Esophagus (tissue), 2 donors: ENCODE data around the gene NAA40. TPM values are rescaled to one million over a fixed set of nuclear protein-coding genes. Genes with fewer than 3 reads are reported as not detected.

Experiments used
- H3K27ac ChIP-seq, 2 donors: one replicate each; pipeline ENCODE4 v1.5.1; 2013; ENCODE audit warnings: low read depth in 2 of 2, mild to moderate bottlenecking in 2 of 2, inconsistent platforms in 1 of 2, low read length in 1 of 2, moderate library complexity in 1 of 2
- H3K27me3 ChIP-seq, 2 donors: one replicate each; pipeline ENCODE4 v1.6.1; 2013; ENCODE audit warnings: low read length in 2 of 2, control low read depth in 1 of 2, mild to moderate bottlenecking in 1 of 2; ENCODE audit not compliant: insufficient read depth in 2 of 2, control insufficient read depth in 1 of 2
- H3K36me3 ChIP-seq, 2 donors: one replicate each; pipeline ENCODE4 v1.6.1; 2013; ENCODE audit warnings: low read length in 1 of 2; ENCODE audit not compliant: control insufficient read depth in 2 of 2, insufficient read depth in 2 of 2
- H3K4me1 ChIP-seq, 2 donors: one replicate each; pipeline ENCODE4 v1.6.1; 2013; ENCODE audit warnings: low read length in 1 of 2; ENCODE audit not compliant: control insufficient read depth in 2 of 2, insufficient read depth in 2 of 2
- H3K4me3 ChIP-seq, 2 donors: one replicate each; pipeline ENCODE4 v1.5.1; 2013; ENCODE audit warnings: low read length in 2 of 2, mild to moderate bottlenecking in 2 of 2, low read depth in 1 of 2, moderate library complexity in 1 of 2
- H3K9me3 ChIP-seq, 2 donors: one replicate each; pipeline ENCODE4 v1.6.1; 2013; ENCODE audit warnings: mild to moderate bottlenecking in 2 of 2, low read depth in 1 of 2, low read length in 1 of 2, moderate library complexity in 1 of 2; ENCODE audit not compliant: control insufficient read depth in 2 of 2, insufficient read depth in 1 of 2
- WGBS, 2 donors: extraction: QIAGEN DNeasy Blood & Tissue Kit; methylation state at CpG; one replicate each; pipeline ENCODE4 v1.1.7; 2013; 5-methylcytosine and 5-hydroxymethylcytosine counted together
- polyA plus RNA-seq, 2 donors: library from polyadenylated mRNA; stranded (reverse); fragments of 200-250 nt; gene quantifications; one replicate each; pipeline ENCODE4 v1.2.3, GENCODE V29; 2013
- donor health status: healthy with polysubstance abuse.
- donor health status: Bipolar disorder and iron deficiency.

NAA40 gene
- polyA plus RNA-seq, 2 donors = 8.5 to 11.8 TPM

DNA sequence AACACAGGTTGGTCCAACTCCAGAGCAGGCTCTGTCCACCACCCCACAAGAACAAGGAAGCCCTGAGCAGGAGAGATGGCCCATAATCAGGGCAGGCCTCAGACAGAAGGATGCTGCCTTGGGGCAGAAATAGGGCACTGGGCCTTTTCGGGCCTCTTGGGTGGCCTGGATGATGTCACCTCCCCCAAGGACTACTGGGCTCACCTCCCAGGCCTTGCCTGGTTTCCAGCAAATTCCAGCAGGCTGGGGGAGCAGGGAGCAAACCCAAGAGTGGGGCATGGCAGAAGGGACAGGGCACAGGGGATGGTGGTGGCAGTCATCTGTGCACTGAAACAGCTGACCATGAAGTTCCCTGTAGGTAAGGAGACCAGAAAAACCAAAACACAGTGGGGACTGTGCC, 5.3 kb upstream of the NAA40 start:
- 21 to 52% methylated on average over 1 of the region's 1 CpG for WGBS, 2 donors
- no peaks in the 10 kb centered on the region for H3K4me1 ChIP-seq
- H3K9me3 ChIP-seq = no peaks in the 10 kb centered on the region
- no peak overlapping the region for H3K4me3 ChIP-seq
- no peak overlapping the region for H3K27ac ChIP-seq
- H3K27me3 ChIP-seq = no peaks in the 10 kb centered on the region
- no peaks in the 10 kb centered on the region for H3K36me3 ChIP-seq

DNA sequence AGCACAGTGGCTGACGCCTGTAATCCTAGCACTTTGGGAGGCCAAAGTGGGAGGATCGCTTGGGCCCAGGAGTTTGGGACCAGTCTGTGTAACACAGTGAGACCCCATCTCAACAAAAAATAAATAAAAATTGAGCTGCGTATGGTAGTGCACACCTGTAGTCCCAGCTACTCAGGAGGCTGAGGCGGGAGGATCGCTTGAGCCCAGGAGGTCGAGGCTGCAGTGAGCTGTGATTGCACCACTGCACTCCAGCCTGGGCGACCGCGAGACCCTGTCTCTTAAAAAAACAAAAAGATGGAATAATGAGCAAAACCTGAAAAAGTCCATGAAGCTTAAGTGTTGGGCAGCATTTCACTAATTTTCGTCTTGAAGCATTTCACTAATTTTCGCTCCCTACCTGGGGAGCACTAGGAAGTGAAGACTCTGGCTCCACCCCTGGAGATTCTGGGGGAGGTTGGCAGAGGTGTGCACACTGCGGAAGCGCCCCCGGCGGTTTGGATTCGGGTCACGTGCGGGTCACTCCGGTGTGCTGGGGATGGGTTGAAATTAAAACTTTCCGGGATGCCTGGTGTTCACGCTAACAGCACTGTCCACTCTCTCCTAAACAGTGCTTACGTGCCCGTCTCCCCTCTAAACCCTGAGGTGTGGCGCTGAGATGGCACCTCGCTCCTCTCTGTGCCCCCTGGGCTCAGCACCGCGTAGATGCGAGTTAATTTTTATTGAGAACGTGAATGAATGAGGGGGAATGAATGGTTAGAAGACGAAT, 906 bp upstream of the NAA40 start:
- Histone ChIP-seq H3K9me3 (no peaks in the 10 kb centered on the region), H3K27ac (peak overlapping the region in 1 of 2 donors; percentile 57), H3K4me1 (peaks cover 0 to 4% of the 10 kb centered on the region in 2 donors), H3K36me3 (no peaks in the 10 kb centered on the region), H3K27me3 (no peaks in the 10 kb centered on the region), H3K4me3 (peak overlapping the region; percentile 77 to 82)
- 21 to 25% methylated on average over 30 of the region's 30 CpGs for WGBS, 2 donors

DNA sequence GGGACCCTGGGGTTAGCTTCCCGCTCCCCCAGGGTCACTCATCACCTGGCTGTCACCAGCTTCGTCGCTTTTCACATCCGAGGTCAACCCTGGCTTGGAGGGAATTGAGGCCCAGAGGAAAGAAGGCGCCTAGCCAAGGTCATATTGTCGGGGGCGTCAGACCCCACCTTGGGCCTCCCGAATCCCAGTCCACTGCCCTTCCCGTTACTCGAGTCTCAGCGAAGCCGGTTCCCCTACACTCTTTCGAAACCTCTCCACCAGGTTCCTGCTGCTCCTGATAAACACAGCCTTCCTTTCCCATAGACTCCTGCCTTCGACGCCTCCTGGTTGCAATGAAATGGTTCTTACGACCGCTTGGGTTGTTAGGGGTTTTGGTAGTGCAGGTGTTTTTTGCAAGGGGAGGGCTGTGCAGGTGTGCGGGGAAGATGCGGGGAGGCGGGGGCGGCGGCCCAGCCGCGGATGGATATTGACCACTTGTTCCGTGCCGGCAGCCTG, 642 bp downstream of the NAA40 start:
- Histone ChIP-seq H3K27me3 (no peaks in the 10 kb centered on the region), H3K9me3 (no peaks in the 10 kb centered on the region), H3K4me3 (peak overlapping the region; percentile 77 to 82), H3K36me3 (peaks cover 0 to 3% of the 10 kb centered on the region in 2 donors), H3K27ac (peak overlapping the region in 1 of 2 donors; percentile 88), H3K4me1 (peaks cover 0 to 7% of the 10 kb centered on the region in 2 donors)
- WGBS, 2 donors = 3% methylated on average over 26 of the region's 26 CpGs

DNA sequence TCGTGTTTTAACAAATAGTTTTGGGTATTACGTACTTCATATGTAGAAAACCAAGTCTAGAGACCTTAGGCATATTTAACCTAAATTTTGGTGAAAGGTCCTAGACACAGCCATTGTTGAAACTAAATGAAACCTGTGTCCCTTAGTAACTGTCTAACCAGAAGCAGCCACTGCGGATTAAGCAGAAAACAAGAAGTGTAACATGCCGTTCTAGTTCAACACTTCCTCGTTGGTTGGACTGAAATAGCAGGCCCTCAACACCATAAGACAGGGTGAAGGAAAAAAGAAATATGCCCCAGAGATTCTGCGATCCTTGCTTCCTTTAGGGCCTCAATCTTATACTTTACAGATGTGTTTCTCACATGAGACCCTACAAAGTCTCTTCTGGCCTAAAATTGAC, 2.0 kb downstream of the NAA40 start:
- no peak overlapping the region for H3K4me3 ChIP-seq
- no peak overlapping the region for H3K27ac ChIP-seq
- H3K36me3 ChIP-seq = peaks cover 0 to 3% of the 10 kb centered on the region in 2 donors
- H3K4me1 ChIP-seq = peaks cover 0 to 17% of the 10 kb centered on the region in 2 donors
- H3K9me3 ChIP-seq = no peaks in the 10 kb centered on the region
- no peaks in the 10 kb centered on the region for H3K27me3 ChIP-seq
- WGBS, 2 donors = 71 to 77% methylated on average over 6 of the region's 6 CpGs

DNA sequence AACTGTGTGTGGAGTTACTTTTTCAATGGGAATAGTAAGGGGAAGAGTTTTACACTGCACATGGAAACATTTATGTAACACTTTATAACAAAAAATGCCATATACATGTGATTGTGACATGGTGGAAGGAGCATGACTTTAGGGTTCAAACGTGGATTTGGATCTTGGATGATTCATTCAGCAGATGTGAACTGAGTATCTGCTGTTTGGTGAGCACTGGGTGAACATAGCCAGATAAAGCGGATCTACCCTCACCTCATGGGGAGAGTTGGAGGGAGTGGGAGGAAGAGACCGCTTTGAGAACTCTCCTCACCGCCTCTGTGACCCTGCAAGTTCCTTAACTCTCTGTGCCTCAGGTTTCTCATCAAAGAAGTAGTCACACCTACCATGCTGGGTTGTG, 3.1 kb downstream of the NAA40 start:
- no peaks in the 10 kb centered on the region for H3K27me3 ChIP-seq
- WGBS, 2 donors = 79 to 83% methylated on average over 4 of the region's 4 CpGs
- no peak overlapping the region for H3K4me3 ChIP-seq
- H3K27ac ChIP-seq = no peak overlapping the region
- H3K36me3 ChIP-seq = peaks cover 0 to 9% of the 10 kb centered on the region in 2 donors
- H3K4me1 ChIP-seq = peaks cover 0 to 17% of the 10 kb centered on the region in 2 donors
- H3K9me3 ChIP-seq = no peaks in the 10 kb centered on the region

DNA sequence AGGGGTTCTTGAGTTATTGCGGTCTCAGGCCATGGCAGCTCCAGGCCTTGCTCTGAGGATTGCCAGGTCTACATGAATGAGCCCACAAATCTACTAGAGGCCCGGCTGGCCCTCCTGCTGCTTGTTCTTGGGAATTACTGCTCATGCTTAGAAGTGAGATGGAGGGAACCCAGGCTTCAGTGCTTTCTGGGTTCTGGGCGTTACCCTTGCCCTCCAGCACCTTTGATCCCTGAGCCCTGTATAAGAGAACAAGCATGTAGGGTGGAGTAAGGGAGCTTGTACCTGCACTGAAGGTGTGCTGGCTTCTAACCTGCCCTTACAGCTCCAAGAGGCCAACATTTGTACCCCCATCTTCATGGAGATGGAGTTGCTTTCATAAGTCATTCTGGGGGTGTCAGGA, 4.0 kb downstream of the NAA40 start:
- Histone ChIP-seq H3K9me3 (no peaks in the 10 kb centered on the region), H3K27ac (no peak overlapping the region), H3K4me3 (no peak overlapping the region), H3K4me1 (peaks cover 0 to 17% of the 10 kb centered on the region in 2 donors), H3K36me3 (peaks cover 0 to 9% of the 10 kb centered on the region in 2 donors), H3K27me3 (no peaks in the 10 kb centered on the region)
- WGBS, 2 donors = 82 to 90% methylated on average over 3 of the region's 3 CpGs

DNA sequence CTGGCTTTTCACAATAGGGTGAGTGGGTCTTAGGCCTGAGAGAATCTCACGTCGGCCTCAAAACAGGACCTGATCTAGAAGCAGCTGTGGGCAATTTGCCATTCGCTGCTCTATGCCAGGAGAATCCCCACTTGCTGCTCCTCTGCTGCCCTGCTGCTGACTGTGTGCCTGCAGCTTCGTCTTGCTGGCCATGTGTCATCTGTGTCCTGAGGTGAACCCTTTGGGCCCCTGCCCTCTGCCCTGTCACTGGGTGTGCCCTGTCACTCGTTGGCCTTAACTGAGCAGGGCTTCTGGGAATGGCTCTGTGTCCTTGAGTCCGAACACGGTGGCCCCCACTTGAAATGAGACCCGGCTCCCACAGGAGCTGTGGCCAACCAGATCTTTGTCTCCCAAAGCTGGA, 6.2 kb downstream of the NAA40 start:
- peaks cover 0 to 9% of the 10 kb centered on the region in 2 donors for H3K36me3 ChIP-seq
- H3K9me3 ChIP-seq = no peaks in the 10 kb centered on the region
- H3K27me3 ChIP-seq = no peaks in the 10 kb centered on the region
- WGBS, 2 donors = 35 to 57% methylated on average over 8 of the region's 8 CpGs
- peaks cover 0 to 13% of the 10 kb centered on the region in 2 donors for H3K4me1 ChIP-seq
- H3K27ac ChIP-seq = peak overlapping the region in 1 of 2 donors; percentile 56
- H3K4me3 ChIP-seq = no peak overlapping the region

DNA sequence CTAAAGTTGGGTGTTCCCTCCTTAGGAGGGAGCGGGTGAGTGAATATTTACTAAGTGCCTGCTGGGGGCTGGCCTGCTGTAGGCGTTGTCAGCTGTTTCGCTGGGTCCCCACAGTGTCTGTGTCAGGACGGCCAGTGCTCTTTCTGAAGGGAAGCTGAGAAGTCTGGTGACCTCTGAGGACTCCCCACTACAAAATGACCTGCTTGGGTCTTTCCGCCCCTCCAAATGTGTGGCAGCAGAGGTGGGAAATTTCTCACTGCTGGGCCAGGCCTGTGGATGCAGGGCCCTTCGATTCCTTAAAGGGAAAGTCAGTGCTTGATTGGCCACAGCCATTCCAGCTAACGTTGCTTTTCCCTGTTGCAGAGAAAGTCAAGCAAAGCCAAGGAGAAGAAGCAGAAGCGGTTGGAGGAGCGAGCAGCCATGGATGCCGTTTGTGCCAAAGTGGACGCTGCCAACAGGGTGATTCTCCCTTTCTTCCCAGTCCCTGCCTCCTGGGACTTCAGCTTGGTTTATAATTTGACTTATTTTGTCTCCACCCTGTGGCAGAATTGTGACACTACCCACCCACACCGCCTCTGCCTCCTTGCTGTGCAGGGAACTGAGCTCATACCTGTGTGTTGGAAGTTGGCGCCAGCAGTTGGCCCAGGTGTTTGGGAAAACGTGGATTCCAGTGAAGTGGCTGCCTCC, 6.8 kb downstream of the NAA40 start:
- H3K27ac ChIP-seq = peak overlapping the region in 1 of 2 donors; percentile 5
- no peaks in the 10 kb centered on the region for H3K27me3 ChIP-seq
- H3K4me1 ChIP-seq = peaks cover 0 to 13% of the 10 kb centered on the region in 2 donors
- WGBS, 2 donors = 32 to 39% methylated on average over 14 of the region's 14 CpGs
- no peak overlapping the region for H3K4me3 ChIP-seq
- H3K36me3 ChIP-seq = peaks cover 0 to 9% of the 10 kb centered on the region in 2 donors
- H3K9me3 ChIP-seq = no peaks in the 10 kb centered on the region

DNA sequence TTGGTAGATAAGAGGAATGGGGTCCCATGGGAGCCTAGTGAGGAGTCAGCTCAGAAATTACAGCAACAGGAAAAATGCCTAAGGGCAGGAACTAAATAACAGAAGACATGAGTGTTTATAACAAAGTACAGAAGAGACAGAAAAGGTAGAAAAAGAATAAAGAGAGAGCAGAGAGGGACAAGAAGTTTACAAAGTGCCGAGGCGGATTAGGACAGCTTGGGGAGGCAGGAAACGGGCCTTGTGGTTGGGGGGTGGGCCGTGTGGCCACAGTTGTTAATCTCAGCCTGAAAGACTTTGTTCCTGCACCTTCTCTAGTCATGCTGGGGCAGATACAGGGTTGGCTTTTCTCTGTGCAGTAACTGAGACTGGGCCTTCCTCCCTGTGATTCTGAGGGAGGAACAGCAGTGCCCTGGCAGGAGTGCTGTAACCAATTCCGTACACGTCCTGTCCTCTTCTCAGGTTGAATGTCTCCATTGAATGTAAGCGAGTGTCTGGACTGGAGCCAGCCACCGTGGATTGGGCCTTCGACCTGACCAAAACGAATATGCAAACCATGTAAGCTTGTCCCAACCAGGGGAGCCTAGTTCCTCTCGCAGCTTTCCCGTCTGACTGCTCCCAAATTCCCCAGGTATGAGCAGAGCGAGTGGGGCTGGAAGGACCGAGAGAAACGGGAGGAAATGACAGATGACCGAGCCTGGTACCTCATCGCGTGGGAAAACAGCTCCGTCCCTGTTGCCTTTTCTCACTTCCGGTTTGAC, 13.2 kb downstream of the NAA40 start:
- Histone ChIP-seq H3K36me3 (peaks cover 8 to 18% of the 10 kb centered on the region in 2 donors), H3K27ac (peak overlapping the region; percentile 78 to 88)

More for the DNA sequence above, 13.2 kb downstream of the NAA40 start:
- Histone ChIP-seq H3K9me3 (no peaks in the 10 kb centered on the region), H3K4me3 (no peak overlapping the region), H3K27me3 (no peaks in the 10 kb centered on the region), H3K4me1 (peaks cover 0 to 8% of the 10 kb centered on the region in 2 donors)
- 45 to 56% methylated on average over 20 of the region's 20 CpGs for WGBS, 2 donors
